Left colon (tissue), 2 donors: ENCODE measurements around the gene TBRG4. TPM values are rescaled to one million over a fixed set of nuclear protein-coding genes. Genes with fewer than 3 reads are reported as not detected.

Experiments used
- ATAC-seq: fragments of 200-7000 bp; cut with Tn5 transposase; one replicate; pipeline ENCODE4 v1.9.1; 2020; ENCODE audit warnings: mild to moderate bottlenecking, moderate library complexity
- DNase-seq, 2 donors: peaks; one replicate each; pipeline ENCODE4 v3.0.0-alpha.2; 2020
- intact Hi-C, 2 donors: fragments of 100-400 bp; cut with DNase I in 1 of 2; cut with micrococcal nuclease in 1 of 2; formaldehyde crosslinking; loops; one replicate each; pipeline versions ENCODE4 v1.11.2 to v1.14.0; 2022; cut with DNase I, micrococcal nuclease
- total RNA-seq, 2 donors: library from RNA; stranded (reverse); fragmentation: NEBNext Ultra II Directional; extraction: Animal tissue kit (Norgen Biotek cat#: 25700); gene quantifications; one replicate each; pipeline ENCODE4 v1.2.1, GENCODE V29; 2021
- donor health status: DM: no; HTN: no; CAD: no.
- donor health status: DM: yes; HTN: yes; CAD: no.

TBRG4 gene
- total RNA-seq, 2 donors from 2014 or later = 80.9 to 88.7 TPM

DNA sequence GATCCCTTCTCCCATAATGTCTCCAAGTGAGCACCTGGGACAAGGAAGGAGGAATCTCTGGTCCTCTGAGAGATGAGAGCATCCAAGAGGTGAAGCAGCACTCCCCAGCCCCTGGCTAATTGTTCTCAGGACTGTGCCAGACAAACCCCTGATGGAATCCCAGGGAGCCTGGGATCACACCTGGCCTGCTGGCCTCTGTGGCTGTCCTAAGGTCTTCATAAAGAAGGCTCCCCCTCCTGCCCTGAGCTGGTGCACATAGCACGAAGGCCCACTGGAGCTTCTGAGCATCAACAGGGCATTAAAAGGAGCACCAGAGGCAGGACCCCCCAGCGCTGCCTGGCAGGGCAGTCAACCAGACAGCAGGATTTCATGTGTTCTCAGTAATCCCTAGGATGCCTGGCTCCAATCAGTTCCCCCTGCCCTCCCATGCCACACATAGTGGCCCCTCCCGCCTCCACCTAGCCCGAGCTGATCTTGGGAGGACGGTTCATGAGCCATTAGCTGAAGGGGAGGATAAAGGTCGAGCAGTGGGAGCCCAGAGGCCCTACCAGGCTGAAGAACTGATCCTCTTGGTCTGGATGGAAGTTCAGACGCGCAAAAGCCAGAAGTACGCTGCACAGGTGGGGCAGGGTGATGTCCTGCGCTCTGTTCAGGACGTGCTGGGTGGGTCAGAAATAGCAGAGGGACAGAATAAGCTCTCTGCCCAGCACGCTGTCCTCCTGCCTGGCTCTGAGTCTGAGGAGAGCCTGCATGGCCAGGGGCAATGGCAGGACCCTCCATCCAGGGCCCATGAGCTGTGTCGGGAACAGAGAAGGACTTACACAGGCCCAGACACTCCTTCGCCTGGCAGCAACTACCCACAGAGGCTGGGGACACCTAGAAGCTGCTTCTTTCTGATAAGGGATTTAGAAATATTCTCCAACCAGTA, 8.4 kb downstream of the TBRG4 start:
- intact Hi-C loops = no loop called here
- ATAC-seq (no peak), DNase-seq (no peak)

DNA sequence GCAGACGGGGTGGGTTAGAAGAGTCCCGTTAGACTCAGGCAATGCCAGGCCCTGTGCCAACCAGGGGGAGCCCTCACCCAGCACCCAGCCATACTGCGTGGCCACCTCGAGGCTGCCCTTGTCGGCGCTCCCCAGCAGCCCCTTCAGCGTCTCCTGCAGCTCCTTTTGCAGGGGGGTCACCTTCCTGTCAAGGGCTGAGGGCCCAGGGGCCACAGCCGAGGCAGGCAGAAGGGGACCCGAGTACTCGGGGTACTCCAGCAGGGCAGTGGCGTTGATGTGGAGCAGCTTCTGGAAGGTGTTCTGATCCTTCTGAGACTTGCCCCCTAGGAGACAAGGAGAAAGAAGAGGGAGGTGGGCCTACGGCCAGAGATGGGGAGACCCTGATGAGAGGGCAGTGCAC, 9.7 kb downstream of the TBRG4 start:
- DNase-seq (no peak), ATAC-seq (no peak)
- intact Hi-C loops = no loop called here

DNA sequence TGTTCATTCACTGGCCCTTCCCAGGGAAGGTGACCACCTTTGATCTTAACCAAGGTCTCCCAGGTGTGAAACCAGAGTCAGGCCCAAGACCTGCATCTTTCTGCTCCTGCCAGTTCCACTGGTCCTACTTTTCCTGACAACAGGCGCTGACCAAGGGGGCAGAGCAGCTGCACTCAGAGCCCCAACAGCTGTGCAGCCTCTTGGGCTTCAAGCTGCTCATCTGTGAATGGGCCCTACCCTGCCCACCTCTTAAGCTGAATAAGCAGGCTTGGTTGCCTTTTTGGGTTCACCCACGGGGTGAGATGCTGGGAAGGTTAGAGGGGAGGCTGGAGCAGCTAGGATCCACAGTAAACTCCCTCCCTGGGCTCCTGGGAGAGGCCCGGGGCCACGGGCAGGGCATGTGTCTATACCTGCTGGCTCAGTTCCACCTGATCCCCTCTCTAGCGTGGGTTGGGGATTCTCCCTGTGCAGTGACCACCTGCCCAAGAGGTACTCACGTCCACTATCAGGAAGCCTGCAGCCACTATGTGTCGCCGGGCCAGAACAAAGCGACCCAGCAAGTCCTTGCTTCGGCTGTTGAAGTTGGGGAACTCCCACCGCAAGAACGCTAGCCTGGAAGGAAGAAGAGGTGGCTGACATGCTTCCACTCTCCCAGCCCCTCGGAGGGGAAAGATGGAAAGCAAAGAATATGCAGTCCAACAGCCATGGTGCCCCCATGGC, 10.6 kb downstream of the TBRG4 start:
- intact Hi-C loops = no loop called here
- DNase-seq (no peak), ATAC-seq (no peak)

DNA sequence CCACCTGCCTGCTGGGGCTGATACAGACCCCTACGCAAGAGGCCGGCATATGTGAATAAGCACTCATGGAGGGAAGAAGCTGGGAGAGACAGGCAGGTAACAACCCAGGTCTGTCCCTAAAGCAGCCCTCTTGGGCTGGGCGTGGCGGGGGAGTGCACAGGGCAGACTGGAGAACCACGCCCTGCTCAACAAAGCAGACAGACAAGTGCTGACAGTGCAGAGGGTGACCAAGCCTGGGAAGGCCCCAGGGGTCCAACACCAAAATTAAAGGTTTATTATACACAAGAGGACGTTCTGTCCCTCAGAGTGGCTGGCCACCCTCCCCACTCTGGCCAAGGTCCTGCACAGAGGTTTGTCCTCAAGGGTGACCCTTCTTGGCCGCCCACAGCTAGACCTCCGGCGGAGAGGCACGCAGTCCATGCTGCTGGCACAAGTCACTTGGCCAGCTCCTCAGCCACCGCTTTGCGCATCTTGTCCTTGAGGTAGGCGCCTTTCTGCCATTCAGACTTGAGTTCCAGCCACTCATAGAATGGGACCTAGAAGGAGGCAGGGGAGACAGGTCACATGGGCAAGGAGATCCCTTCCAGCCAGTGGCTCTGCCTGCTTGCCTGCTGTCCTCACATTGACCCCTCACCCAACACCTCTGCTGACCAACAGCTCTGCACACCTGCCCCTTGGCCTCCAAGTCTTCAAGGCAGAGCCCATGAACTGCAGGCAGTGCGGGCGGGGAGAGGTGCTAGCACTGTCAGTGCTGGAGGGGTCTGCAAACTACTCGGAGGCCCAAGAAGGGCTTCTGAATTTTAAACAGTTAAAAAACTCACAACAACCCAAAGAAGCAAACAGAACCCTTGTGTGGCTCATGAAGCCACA, 11.4 kb downstream of the TBRG4 start:
- DNase-seq = no peak
- peak; percentile 47 for ATAC-seq
- intact Hi-C loops = no loop called here

DNA sequence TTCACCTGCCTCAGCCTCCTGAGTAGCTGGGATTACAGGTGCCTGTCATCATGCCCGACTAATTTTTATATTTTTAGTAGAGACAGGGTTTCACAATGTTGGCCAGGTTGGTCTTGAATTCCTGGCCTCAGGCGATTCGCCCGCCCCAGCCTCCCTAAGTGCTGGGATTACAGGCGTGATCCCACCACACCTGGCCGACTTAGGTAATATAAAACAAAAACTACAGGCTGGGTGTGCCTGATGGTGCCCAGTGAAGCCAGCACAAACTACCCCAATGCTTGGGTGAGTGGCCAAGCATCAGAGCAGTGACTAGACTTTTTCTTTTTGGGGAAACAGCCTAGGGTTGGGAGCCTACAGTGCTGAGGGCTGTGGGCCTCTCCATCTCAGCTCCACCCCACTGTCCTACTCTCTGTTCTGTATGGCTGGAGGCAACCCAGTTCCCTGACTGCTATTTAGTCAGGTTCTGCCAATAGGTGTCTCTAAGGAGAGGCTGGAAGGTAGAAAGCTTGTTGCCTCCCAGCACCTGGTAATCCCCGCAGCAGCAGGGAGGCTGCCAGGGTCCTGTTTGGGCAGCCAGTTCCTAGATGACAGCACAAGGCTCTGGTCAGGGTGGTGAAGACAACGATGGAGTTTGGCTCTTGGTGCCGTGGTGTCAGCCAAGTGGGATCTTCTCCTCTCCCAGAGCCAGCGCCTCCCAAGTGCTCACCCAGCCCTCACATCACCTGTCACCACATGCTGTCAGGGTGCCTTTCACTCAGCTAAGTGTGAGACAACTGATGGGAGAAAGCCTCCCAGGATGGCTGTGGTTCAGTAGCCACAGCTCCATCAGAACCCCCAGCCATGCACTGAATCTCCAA, 12.3 kb downstream of the TBRG4 start:
- no peak for DNase-seq
- ATAC-seq = peak; percentile 29
- intact Hi-C loops = no loop called here

DNA sequence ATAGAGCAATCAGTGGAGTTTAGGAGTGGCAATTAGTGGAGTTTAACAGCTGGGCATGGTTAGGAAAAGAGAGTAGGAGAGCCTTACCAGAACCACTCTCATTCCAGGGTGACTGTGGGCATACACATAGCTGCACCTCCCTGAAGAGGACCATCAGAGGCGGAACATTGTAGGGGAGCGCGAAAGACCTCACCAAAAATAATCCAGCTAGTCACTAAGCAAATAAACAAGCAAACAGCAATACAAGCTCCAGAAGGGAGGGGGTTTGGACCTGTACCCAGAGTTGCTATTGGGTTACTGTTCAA, 18.6 kb downstream of the TBRG4 start:
- intact Hi-C loops = no loop called here
- DNase-seq (no peak), ATAC-seq (no peak)

DNA sequence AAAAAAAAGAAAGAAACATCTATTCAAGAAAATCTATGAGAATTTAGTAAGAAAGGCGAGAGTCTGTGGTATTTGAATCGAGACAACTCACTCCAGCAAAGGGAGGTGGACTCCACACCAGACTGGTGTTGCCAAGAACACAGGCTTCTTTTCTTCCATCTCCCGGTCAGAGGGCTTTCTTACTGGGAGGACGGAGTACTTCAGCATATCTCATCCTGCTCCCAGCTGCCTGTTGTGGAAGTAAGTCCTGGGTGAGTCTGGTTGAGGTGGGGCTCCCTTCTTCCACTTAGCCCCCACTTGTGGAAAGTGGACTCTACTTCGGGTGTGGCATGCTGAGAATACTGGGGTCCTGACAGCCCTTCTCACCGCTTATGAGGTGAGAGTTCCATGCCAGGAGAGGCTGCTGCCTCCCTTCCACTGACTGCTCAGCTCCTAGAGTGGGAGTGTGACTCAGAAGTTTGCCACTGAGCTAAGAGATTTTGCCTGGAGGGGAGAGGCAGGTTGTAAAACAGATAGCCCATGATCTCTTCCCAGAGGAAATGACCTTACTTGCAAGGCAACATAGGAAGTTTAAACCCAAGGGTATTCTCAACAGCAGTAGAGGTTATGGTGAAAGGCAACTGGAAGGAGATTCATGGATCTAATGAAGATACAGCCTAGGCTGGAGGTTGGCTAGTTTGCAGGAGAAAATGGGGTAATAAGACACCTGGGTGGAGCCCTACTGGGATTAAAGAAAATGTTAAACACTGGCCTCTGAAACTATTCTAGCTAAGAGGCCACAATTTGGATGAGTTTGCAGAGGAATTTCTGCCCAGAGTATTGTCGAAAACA, 19.2 kb downstream of the TBRG4 start:
- DNase-seq = no peak
- no peak for ATAC-seq
- intact Hi-C loops = no loop called here

DNA sequence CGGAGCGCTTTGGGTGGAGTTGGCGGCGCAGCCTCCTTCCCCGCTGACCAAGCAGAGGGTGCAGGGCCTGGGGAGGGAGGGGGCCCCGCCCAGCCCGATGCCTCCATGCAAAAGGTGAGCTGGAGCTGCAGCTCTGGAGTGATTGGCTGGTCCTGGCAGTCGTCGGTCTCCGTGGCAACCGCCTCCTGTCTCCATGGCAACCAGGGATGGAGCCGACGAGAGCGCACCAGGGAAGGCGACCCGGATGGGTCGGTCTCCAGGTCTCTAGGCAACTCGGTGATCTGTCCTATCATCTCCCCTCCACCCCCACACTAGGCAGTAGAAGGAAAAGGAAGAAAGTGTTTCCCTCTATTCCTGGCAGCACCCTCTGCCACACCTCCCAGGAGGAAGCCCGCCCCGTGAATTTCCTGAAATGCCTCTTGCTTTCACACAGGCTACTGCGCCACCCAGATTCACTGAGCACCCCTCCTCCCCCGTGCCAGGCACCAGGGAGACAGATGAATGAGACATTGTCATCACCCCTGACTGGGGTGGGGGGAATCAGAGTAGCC, 22.1 kb downstream of the TBRG4 start:
- peak; percentile 54 for ATAC-seq
- intact Hi-C loops = no loop called here
- DNase-seq = peak; percentile 42 to 59

DNA sequence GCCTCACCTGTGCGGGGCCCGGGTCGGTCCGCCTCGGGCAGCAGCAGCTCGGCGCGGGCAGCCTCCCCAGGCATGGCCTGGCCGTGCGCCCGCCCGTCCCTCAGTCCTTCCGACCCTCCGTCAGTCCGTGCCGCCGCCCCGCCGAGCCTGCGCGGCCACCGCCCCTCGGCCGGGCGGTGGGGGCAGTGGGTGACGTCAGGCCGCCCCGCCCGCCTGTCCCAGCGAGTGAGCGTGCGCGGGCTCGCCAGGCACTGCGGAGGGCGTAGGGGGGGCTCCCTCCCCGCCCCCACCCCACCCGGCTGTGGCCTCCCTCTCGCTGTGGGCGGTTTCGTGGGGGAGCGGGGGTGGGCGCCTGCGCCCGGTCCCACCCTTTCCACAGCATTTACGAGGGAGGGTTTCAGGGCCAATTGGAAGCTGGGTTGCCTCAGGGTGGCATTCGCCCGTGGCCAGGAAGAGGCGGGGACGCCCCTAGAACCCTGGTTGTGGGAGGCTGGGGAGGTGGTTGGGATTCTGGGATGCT, 22.6 kb downstream of the TBRG4 start, which contains the start of gene NACAD:
Gene NACAD (minus strand): TSS at position 149 of the 520 bp plus-strand sequence. CDS start 75 bp downstream, at position 74.
- ATAC-seq (peak; percentile 67), DNase-seq (peak; percentile 28 to 34)
- intact Hi-C loops = no loop called here

DNA sequence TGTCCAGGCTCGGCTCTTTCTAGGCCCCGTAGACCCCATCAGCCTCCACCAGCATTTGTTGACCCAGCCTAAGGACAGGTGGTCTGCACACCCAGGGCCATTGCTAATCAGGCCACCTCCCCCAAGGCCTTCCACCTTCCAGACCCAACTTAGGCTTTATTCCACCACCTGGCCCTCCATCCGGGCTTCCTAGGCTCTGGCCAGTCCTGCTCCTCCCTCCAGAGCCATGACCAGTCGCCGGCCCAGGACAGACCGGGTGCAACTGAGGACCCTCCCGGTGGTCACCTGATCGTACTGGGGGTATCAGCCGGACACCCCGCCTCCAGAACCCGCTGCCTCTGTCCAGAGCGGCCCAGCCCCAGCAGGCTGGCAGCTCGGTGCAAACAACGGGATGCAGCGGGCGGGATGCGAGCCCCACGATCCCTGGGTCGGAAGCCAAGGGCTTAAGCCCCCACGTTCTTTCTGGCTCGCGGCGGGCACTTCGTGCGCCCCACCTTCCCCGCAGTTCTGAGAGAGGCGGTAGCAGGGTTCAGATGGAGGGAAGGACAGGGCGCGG, 23.3 kb downstream of the TBRG4 start:
- intact Hi-C loops = no loop called here
- ATAC-seq = no peak
- DNase-seq = no peak

DNA sequence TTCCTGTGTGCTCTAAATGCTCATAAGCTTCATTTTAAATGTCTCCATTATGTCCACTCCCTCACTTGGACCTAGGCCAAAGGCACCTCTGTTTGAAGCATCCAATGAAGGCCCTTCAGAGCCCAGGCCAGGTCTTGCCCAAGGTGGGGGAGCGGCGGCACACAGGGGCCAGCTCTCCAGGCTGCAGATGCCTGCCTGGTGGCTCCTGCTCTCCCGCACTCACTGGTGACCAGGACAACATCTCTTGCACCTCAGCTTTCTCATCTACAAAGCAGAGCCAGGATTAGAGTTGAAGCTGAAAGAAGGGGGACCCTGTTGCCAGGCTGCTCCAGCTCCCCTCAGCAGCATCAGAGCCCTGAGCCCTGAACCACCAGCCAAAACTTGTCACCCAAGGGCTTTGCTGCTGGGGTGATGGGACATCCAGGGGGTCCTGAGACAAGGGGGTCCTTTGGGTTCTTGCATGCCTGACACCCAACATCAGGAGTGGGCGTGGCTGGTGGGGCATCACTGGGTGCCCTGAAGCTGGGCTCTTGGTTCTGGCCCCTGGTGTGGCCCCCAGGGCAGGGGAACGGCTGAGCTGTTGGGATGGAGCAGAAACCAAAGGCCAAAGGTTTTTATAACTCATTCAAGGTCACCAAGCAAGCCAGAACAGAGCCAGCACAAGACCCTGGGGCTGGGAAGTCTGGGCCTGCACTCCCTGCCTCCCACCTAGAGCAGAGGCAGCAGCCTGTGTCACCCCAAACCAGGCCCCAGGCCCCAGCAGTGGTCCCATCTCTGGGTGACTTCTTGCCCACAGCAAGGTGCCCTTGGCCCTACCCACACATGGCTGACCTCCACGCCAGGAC, 24.0 kb downstream of the TBRG4 start:
- ATAC-seq = no peak
- intact Hi-C loops = no loop called here
- DNase-seq = no peak

DNA sequence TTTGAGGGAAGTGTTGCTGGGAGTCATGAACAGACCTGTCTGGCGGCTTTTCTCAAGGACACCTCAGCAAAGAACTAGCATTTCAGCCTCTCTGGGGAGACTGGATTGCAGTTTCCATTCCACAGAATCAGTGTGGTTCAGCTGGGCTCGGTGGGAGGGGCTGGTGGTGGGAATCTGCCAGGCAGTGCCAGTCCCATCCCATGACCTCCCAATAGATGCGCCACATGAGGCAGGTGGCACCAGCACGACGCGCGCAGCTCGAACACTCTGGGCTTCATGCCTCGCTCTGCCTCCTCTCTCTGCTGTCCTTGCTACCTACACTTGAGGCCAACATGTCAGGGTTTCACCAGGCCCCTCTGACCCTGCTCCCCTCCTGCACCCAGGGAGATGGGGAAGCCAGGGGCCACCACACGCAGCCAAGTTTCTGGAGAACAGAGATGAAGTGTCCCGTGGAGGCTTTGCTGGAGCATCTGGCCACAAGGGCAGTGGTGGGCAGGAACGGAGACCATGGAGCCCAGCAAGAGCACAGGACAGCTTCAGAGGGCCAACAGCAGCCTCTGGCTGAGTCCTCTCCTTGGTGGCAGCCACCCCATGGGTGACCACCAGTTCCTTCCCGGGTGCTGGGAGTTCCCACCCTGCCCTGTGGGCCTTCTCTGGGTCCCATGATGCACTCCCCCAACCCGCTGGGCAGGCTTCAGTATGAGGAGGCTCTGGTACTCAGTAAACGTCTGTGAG, 25.0 kb downstream of the TBRG4 start:
- ATAC-seq (no peak), DNase-seq (no peak)
- intact Hi-C loops = no loop called here

DNA sequence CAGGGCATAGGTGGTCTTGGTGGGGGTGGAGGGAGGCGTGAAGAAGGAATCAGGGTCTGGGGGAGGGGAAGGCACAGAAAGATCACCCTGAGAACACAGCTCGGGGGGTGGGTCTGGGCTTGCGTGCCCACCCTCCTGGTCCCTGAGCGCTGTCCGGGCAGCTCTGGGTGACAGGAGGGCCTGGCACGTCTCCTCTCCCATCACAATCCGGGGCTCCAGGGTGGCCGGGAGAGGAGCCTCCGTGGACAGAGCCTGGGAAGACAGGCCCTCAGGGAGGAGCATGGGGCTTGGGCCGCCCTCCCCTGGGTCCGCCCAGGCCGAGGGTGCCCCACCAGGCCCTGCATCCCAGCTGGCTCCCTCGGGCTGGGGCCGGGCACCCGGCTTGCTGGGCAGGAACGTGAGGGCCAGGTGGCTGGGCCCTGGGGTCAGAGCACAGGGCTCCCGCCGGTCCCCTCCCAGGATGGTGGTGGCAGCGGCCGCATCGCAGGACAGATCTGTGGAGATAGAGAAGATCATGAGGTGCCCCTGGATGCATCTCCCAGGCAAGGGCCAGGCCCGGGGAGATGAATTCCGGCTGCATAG, 25.8 kb downstream of the TBRG4 start:
- intact Hi-C loops = no loop called here

DNA sequence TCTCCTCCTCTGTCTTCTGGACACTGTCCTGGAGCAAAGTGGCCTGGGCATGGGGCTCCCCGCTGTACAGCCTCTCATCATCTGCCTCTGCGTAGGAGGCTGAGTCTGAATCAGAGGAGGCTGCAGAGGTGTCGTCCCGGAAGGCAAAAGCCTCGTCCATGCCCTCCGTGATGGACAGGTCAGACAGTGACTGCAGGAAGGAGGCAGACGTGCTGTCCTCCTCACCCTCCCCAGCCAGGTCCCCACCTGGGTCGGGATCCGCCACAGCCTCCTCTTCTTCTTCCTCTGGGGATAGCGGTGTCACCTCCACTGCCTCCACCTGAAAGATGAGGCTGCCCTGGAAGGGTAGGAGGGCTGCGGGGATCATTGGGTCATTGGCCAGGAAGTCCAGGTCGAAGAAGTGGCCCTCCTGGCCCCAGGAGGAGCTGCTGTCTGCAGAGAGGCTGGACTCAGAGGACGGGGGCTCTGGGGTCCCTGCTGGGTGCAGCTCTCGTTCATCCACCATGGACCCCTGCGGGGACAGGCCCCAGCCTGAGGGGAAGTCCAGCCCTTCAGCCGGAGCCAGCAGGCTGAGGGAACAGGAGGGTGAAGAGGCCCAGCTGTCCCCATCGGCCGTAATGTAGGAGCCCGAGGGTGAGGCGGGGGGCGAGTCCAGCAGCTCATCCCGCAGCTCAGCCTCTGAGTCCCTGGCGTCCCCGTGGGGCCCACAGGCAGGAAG, 26.4 kb downstream of the TBRG4 start:
- intact Hi-C loops = no loop called here
- DNase-seq (peak in 1 of 2 donors; percentile 16), ATAC-seq (no peak)

More for the DNA sequence above, 25.8 kb downstream of the TBRG4 start:
- no peak for ATAC-seq
- DNase-seq = no peak
